ENCODE data around the gene NUAK2.

Gene NUAK2

GRCh38 chr1:205346956-205347574 is 25.5 kb upstream of the NUAK2 start:
- Histone ChIP-seq H3K4me1 (ENCODE audit: control insufficient read depth, insufficient read depth, low read length, poor library complexity, severe bottlenecking) (peaks cover 10% of the 10 kb centered on the region), H3K27ac (ENCODE audit: insufficient read depth, low read length, poor library complexity, severe bottlenecking) (no peak overlapping the region), H3K27me3 (replicated peaks; ENCODE audit: control insufficient read depth, insufficient read depth, low read length, poor library complexity, severe bottlenecking) (peaks cover 21% of the 10 kb centered on the region), H3K36me3 (ENCODE audit: control insufficient read depth, insufficient read depth, low read length) (no peaks in the 10 kb centered on the region), H3K4me3 (ENCODE audit: insufficient read depth, low read depth, low read length, poor library complexity, severe bottlenecking) (no peak overlapping the region), H3K9me3 (ENCODE audit: control insufficient read depth, low read length) (no peaks in the 10 kb centered on the region)
- no peak for DNase-seq

DNA sequence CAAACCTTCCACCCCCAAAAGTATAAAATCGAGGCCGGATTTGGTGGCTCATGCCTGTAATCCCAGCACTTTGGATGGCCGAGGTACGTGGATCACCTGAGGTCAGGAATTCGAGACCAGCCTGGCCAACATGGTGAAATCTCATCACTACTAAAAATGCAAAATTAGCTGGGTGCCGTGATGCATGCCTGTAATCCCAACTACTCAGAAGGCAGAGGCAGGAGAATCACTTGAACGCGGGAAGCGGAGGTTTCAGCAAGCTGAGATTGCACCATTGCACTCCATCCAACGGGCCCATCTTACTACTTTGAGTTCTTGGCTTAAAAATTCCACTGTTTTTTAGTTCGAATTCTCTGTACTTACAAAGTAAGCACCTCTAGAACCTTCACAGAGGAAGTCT is 24.2 kb upstream of the NUAK2 start:
- DNase-seq = no peak
- Histone ChIP-seq H3K27me3 (replicated peaks; ENCODE audit: control insufficient read depth, insufficient read depth, low read length, poor library complexity, severe bottlenecking) (peaks cover 21% of the 10 kb centered on the region), H3K4me1 (ENCODE audit: control insufficient read depth, insufficient read depth, low read length, poor library complexity, severe bottlenecking) (peaks cover 10% of the 10 kb centered on the region), H3K27ac (ENCODE audit: insufficient read depth, low read length, poor library complexity, severe bottlenecking) (no peak overlapping the region), H3K36me3 (ENCODE audit: control insufficient read depth, insufficient read depth, low read length) (no peaks in the 10 kb centered on the region), H3K4me3 (ENCODE audit: insufficient read depth, low read depth, low read length, poor library complexity, severe bottlenecking) (no peak overlapping the region), H3K9me3 (ENCODE audit: control insufficient read depth, low read length) (no peaks in the 10 kb centered on the region)

- peaks cover 21% of the 10 kb centered on the region for H3K27me3 ChIP-seq (replicated peaks; ENCODE audit: control insufficient read depth, insufficient read depth, low read length, poor library complexity, severe bottlenecking)
- H3K36me3 ChIP-seq (ENCODE audit: control insufficient read depth, insufficient read depth, low read length) = no peaks in the 10 kb centered on the region
- no peak for DNase-seq
- H3K4me3 ChIP-seq (ENCODE audit: insufficient read depth, low read depth, low read length, poor library complexity, severe bottlenecking) = peak overlapping the region; percentile 54
- H3K9me3 ChIP-seq (ENCODE audit: control insufficient read depth, low read length) = no peaks in the 10 kb centered on the region
- no peak overlapping the region for H3K27ac ChIP-seq (ENCODE audit: insufficient read depth, low read length, poor library complexity, severe bottlenecking)
- peaks cover 10% of the 10 kb centered on the region for H3K4me1 ChIP-seq (ENCODE audit: control insufficient read depth, insufficient read depth, low read length, poor library complexity, severe bottlenecking)
Measured at GRCh38 chr1:205344066-205344928, 22.8 kb upstream of the NUAK2 start.

- H3K36me3 ChIP-seq (ENCODE audit: control insufficient read depth, insufficient read depth, low read length) = no peaks in the 10 kb centered on the region
- peak overlapping the region; percentile 54 for H3K4me3 ChIP-seq (ENCODE audit: insufficient read depth, low read depth, low read length, poor library complexity, severe bottlenecking)
- H3K27me3 ChIP-seq (replicated peaks; ENCODE audit: control insufficient read depth, insufficient read depth, low read length, poor library complexity, severe bottlenecking) = peaks cover 21% of the 10 kb centered on the region
- no peak for DNase-seq
- H3K27ac ChIP-seq (ENCODE audit: insufficient read depth, low read length, poor library complexity, severe bottlenecking) = no peak overlapping the region
- H3K9me3 ChIP-seq (ENCODE audit: control insufficient read depth, low read length) = no peaks in the 10 kb centered on the region
- H3K4me1 ChIP-seq (ENCODE audit: control insufficient read depth, insufficient read depth, low read length, poor library complexity, severe bottlenecking) = peaks cover 10% of the 10 kb centered on the region
Measured at GRCh38 chr1:205343431-205344065, 22.0 kb upstream of the NUAK2 start.

GRCh38 chr1:205342986-205343385 is 21.4 kb upstream of the NUAK2 start:
- peaks cover 21% of the 10 kb centered on the region for H3K27me3 ChIP-seq (replicated peaks; ENCODE audit: control insufficient read depth, insufficient read depth, low read length, poor library complexity, severe bottlenecking)

GRCh38 chr1:205340676-205341075 is 19.1 kb upstream of the NUAK2 start:
- Histone ChIP-seq H3K9me3 (ENCODE audit: control insufficient read depth, low read length) (no peaks in the 10 kb centered on the region), H3K4me1 (ENCODE audit: control insufficient read depth, insufficient read depth, low read length, poor library complexity, severe bottlenecking) (peaks cover 10% of the 10 kb centered on the region), H3K27ac (ENCODE audit: insufficient read depth, low read length, poor library complexity, severe bottlenecking) (no peak overlapping the region), H3K36me3 (ENCODE audit: control insufficient read depth, insufficient read depth, low read length) (no peaks in the 10 kb centered on the region), H3K27me3 (replicated peaks; ENCODE audit: control insufficient read depth, insufficient read depth, low read length, poor library complexity, severe bottlenecking) (peaks cover 21% of the 10 kb centered on the region), H3K4me3 (ENCODE audit: insufficient read depth, low read depth, low read length, poor library complexity, severe bottlenecking) (no peak overlapping the region)
- DNase-seq = no peak

More at GRCh38 chr1:205342986-205343385, 21.4 kb upstream of the NUAK2 start:
- DNase-seq = no peak
- H3K36me3 ChIP-seq (ENCODE audit: control insufficient read depth, insufficient read depth, low read length) = no peaks in the 10 kb centered on the region
- no peak overlapping the region for H3K4me3 ChIP-seq (ENCODE audit: insufficient read depth, low read depth, low read length, poor library complexity, severe bottlenecking)
- no peak overlapping the region for H3K27ac ChIP-seq (ENCODE audit: insufficient read depth, low read length, poor library complexity, severe bottlenecking)
- H3K9me3 ChIP-seq (ENCODE audit: control insufficient read depth, low read length) = no peaks in the 10 kb centered on the region
- H3K4me1 ChIP-seq (ENCODE audit: control insufficient read depth, insufficient read depth, low read length, poor library complexity, severe bottlenecking) = peaks cover 10% of the 10 kb centered on the region

- Histone ChIP-seq H3K27ac (ENCODE audit: insufficient read depth, low read length, poor library complexity, severe bottlenecking) (no peak overlapping the region), H3K4me3 (ENCODE audit: insufficient read depth, low read depth, low read length, poor library complexity, severe bottlenecking) (no peak overlapping the region), H3K4me1 (ENCODE audit: control insufficient read depth, insufficient read depth, low read length, poor library complexity, severe bottlenecking) (peaks cover 8% of the 10 kb centered on the region), H3K36me3 (ENCODE audit: control insufficient read depth, insufficient read depth, low read length) (no peaks in the 10 kb centered on the region), H3K27me3 (replicated peaks; ENCODE audit: control insufficient read depth, insufficient read depth, low read length, poor library complexity, severe bottlenecking) (peaks cover 17% of the 10 kb centered on the region), H3K9me3 (ENCODE audit: control insufficient read depth, low read length) (no peaks in the 10 kb centered on the region)
- DNase-seq = no peak
Measured at GRCh38 chr1:205339717-205340116, 18.2 kb upstream of the NUAK2 start.

- Histone ChIP-seq H3K4me1 (ENCODE audit: control insufficient read depth, insufficient read depth, low read length, poor library complexity, severe bottlenecking) (peaks cover 3% of the 10 kb centered on the region), H3K27ac (ENCODE audit: insufficient read depth, low read length, poor library complexity, severe bottlenecking) (no peak overlapping the region), H3K9me3 (ENCODE audit: control insufficient read depth, low read length) (no peaks in the 10 kb centered on the region), H3K36me3 (ENCODE audit: control insufficient read depth, insufficient read depth, low read length) (no peaks in the 10 kb centered on the region), H3K4me3 (ENCODE audit: insufficient read depth, low read depth, low read length, poor library complexity, severe bottlenecking) (no peak overlapping the region), H3K27me3 (replicated peaks; ENCODE audit: control insufficient read depth, insufficient read depth, low read length, poor library complexity, severe bottlenecking) (peaks cover 13% of the 10 kb centered on the region)
- no peak for DNase-seq
Measured at GRCh38 chr1:205339197-205339702, 17.7 kb upstream of the NUAK2 start.

DNA sequence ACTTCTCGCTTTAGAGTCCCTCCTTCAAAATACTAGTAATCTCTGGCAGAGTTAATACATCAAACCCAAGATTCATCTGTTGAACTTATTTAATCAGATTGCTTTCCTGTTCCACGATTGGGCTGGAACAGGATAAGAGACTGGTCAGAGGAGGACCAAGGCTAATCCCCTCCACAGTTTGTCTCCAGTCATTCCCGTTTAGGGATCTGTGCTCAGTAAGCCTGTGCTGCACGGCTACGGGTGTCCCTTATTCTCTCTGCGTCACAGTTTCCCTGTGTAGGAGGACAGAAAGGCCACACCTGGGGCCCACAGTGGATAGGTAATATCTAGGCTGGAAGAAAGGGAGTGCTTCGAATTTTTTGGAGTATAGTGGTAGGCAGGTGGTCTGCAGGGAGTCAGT is 16.5 kb upstream of the NUAK2 start:
- H3K4me1 ChIP-seq (ENCODE audit: control insufficient read depth, insufficient read depth, low read length, poor library complexity, severe bottlenecking) = no peaks in the 10 kb centered on the region
- peaks cover under 1% of the 10 kb centered on the region for H3K27me3 ChIP-seq (replicated peaks; ENCODE audit: control insufficient read depth, insufficient read depth, low read length, poor library complexity, severe bottlenecking)

GRCh38 chr1:205337481-205337880 is 15.9 kb upstream of the NUAK2 start:
- no peaks in the 10 kb centered on the region for H3K36me3 ChIP-seq (ENCODE audit: control insufficient read depth, insufficient read depth, low read length)
- H3K9me3 ChIP-seq (ENCODE audit: control insufficient read depth, low read length) = no peaks in the 10 kb centered on the region
- H3K27me3 ChIP-seq (replicated peaks; ENCODE audit: control insufficient read depth, insufficient read depth, low read length, poor library complexity, severe bottlenecking) = no peaks in the 10 kb centered on the region
- DNase-seq = no peak
- no peaks in the 10 kb centered on the region for H3K4me1 ChIP-seq (ENCODE audit: control insufficient read depth, insufficient read depth, low read length, poor library complexity, severe bottlenecking)
- no peak overlapping the region for H3K27ac ChIP-seq (ENCODE audit: insufficient read depth, low read length, poor library complexity, severe bottlenecking)
- H3K4me3 ChIP-seq (ENCODE audit: insufficient read depth, low read depth, low read length, poor library complexity, severe bottlenecking) = no peak overlapping the region

More for the DNA sequence above, 16.5 kb upstream of the NUAK2 start:
- H3K27ac ChIP-seq (ENCODE audit: insufficient read depth, low read length, poor library complexity, severe bottlenecking) = no peak overlapping the region
- H3K9me3 ChIP-seq (ENCODE audit: control insufficient read depth, low read length) = no peaks in the 10 kb centered on the region
- H3K4me3 ChIP-seq (ENCODE audit: insufficient read depth, low read depth, low read length, poor library complexity, severe bottlenecking) = no peak overlapping the region
- H3K36me3 ChIP-seq (ENCODE audit: control insufficient read depth, insufficient read depth, low read length) = no peaks in the 10 kb centered on the region
- no peak for DNase-seq
